WERI-Rb-1 (cell line): ENCODE measurements around the gene OMA1.

Source experiments
- DNase-seq: peaks from one replicate; pipeline ENCODE4 v3.0.0-alpha.2; 2020
- H3K27ac ChIP-seq: fragments of 250-450 bp; sonication (Bioruptor Pico); 2 replicates; pipeline ENCODE4 v1.5.1; 2020; ENCODE audit warnings: mild to moderate bottlenecking, moderate library complexity
- H3K27me3 ChIP-seq: fragments of 250-450 bp; sonication (Bioruptor Pico); 2 replicates; pipeline ENCODE4 v1.5.1; 2021; ENCODE audit warnings: mild to moderate bottlenecking, low read depth, moderate library complexity; ENCODE audit not compliant: insufficient read depth, severe bottlenecking
- H3K36me3 ChIP-seq: fragments of 250-450 bp; sonication (Bioruptor Pico); 2 replicates; pipeline ENCODE4 v1.5.1; 2020; ENCODE audit warnings: mild to moderate bottlenecking, moderate library complexity
- H3K4me3 ChIP-seq: 2 replicates; pipeline ENCODE4 v1.5.1; 2011; ENCODE audit warnings: low read depth, mild to moderate bottlenecking, control low read depth, low read length
- H3K9me3 ChIP-seq: fragments of 250-450 bp; sonication (Bioruptor Pico); 2 replicates; pipeline ENCODE4 v1.5.1; 2021; ENCODE audit warnings: mild to moderate bottlenecking, moderate library complexity; ENCODE audit not compliant: severe bottlenecking
- CTCF ChIP-seq: IDR thresholded peaks from 2 replicates; pipeline ENCODE4 v1.5.1; 2011; ENCODE audit warnings: low read depth, mild to moderate bottlenecking, control low read depth, inconsistent platforms, low read length

OMA1 gene

GRCh38 chr1:58546520-58547308 is at the start of gene OMA1:
OMA1 (minus strand) TSS chr1:58546726; CDS start chr1:58539294, 7,432 bp downstream.
- peak; percentile 95 for TF ChIP-seq CTCF
- H3K27me3 ChIP-seq = no peaks in the 10 kb centered on the region
- DNase-seq = peak; percentile 97

GRCh38 chr1:58594546-58594945 is 48.0 kb upstream of the OMA1 start:
- no peak for TF ChIP-seq CTCF
- no peaks in the 10 kb centered on the region for H3K36me3 ChIP-seq
- H3K27me3 ChIP-seq = no peaks in the 10 kb centered on the region
- H3K4me3 ChIP-seq = no peak overlapping the region
- DNase-seq = no peak
- no peak overlapping the region for H3K27ac ChIP-seq
- no peaks in the 10 kb centered on the region for H3K9me3 ChIP-seq

More at GRCh38 chr1:58546520-58547308, at the start of gene OMA1:
- Histone ChIP-seq H3K4me3 (peak within 1 kb of the TSS; percentile 95), H3K9me3 (no peaks in the 10 kb centered on the region), H3K36me3 (no peaks in the 10 kb centered on the region), H3K27ac (peak within 1 kb of the TSS; percentile 79)

- no peak for DNase-seq
- Histone ChIP-seq H3K27ac (no peak overlapping the region), H3K9me3 (no peaks in the 10 kb centered on the region), H3K27me3 (no peaks in the 10 kb centered on the region), H3K4me3 (no peak overlapping the region), H3K36me3 (no peaks in the 10 kb centered on the region)
- TF ChIP-seq CTCF = no peak
Measured at GRCh38 chr1:58592522-58593134, 46.1 kb upstream of the OMA1 start.

- Histone ChIP-seq H3K27ac (no peak overlapping the region), H3K36me3 (no peaks in the 10 kb centered on the region), H3K4me3 (no peak overlapping the region), H3K9me3 (no peaks in the 10 kb centered on the region), H3K27me3 (no peaks in the 10 kb centered on the region)
- TF ChIP-seq CTCF = no peak
- DNase-seq = no peak
Measured at GRCh38 chr1:58591806-58592205, 45.3 kb upstream of the OMA1 start.

GRCh38 chr1:58590019-58590418 is 43.5 kb upstream of the OMA1 start:
- Histone ChIP-seq H3K4me3 (no peak overlapping the region), H3K36me3 (no peaks in the 10 kb centered on the region), H3K9me3 (no peaks in the 10 kb centered on the region), H3K27ac (no peak overlapping the region), H3K27me3 (no peaks in the 10 kb centered on the region)
- TF ChIP-seq CTCF = no peak
- no peak for DNase-seq
